HFF-Myc (cell line): ENCODE data around the gene UNC5A.

Experiments used
- DNase-seq: peaks from one replicate; pipeline ENCODE4 v3.0.0-alpha.2; 2011; ENCODE audit warnings: low read depth; ENCODE audit errors: extremely low read depth
- H3K4me3 ChIP-seq: replicated peaks from 2 replicates; pipeline ENCODE4 v1.5.1; 2011; ENCODE audit warnings: low read depth, mild to moderate bottlenecking, control low read depth, low read length
- CTCF ChIP-seq: IDR thresholded peaks from 2 replicates; pipeline ENCODE4 v1.5.1; 2012; ENCODE audit warnings: mild to moderate bottlenecking, low read depth, low read length, control low read depth; ENCODE audit errors: missing control alignments

Gene UNC5A

GRCh38 chr5:176820937-176821336, 10.6 kb downstream of the UNC5A start:
- no peak for TF ChIP-seq CTCF
- no peak overlapping the region for H3K4me3 ChIP-seq
- DNase-seq: no peak

GRCh38 chr5:176821441-176821840, 11.1 kb downstream of the UNC5A start:
- no peak for DNase-seq
- H3K4me3 ChIP-seq: no peak overlapping the region
- no peak for TF ChIP-seq CTCF

- no peak for TF ChIP-seq CTCF
- no peak overlapping the region for H3K4me3 ChIP-seq
- no peak for DNase-seq
Measured at GRCh38 chr5:176822041-176822792, 11.9 kb downstream of the UNC5A start.

- no peak overlapping the region for H3K4me3 ChIP-seq
- TF ChIP-seq CTCF: no peak
- DNase-seq: no peak
Measured at GRCh38 chr5:176822793-176823481, 12.6 kb downstream of the UNC5A start.

GRCh38 chr5:176823869-176824412, 13.6 kb downstream of the UNC5A start:
- no peak overlapping the region for H3K4me3 ChIP-seq
- no peak for DNase-seq
- TF ChIP-seq CTCF: no peak

- no peak for TF ChIP-seq CTCF
- no peak for DNase-seq
- H3K4me3 ChIP-seq: no peak overlapping the region
Measured at GRCh38 chr5:176824604-176825003, 14.2 kb downstream of the UNC5A start.
